Activated T-helper 2 cell treated with anti-CD3 and anti-CD28 coated beads, Interferon-gamma antibody, Interleukin-2, Interleukin-4, amounts not matched to agents 10 μg/mL and 5 μg/mL and 100 μg/mL, durations not matched to agents 14 hours and 24 hours and 36 hours (primary cell): Measurements from ENCODE around the gene APOL1. TPM values are rescaled to one million over a fixed set of nuclear protein-coding genes. Genes with fewer than 3 reads are reported as not detected.

ENCODE experiments used
- DNase-seq: peaks from one replicate; pipeline ENCODE4 v3.0.0; 2021; ENCODE audit warnings: low spot score
- H3K27ac Mint-ChIP-seq: one replicate; pipeline ENCODE4 v1.8.0; 2021; ENCODE audit warnings: mixed read lengths
- H3K27me3 Mint-ChIP-seq: one replicate; pipeline ENCODE4 v1.8.0; 2021; ENCODE audit warnings: low read depth, mixed read lengths
- H3K36me3 Mint-ChIP-seq: one replicate; pipeline ENCODE4 v1.8.0; 2021; ENCODE audit warnings: low read depth, mixed read lengths
- H3K4me1 Mint-ChIP-seq: one replicate; pipeline ENCODE4 v1.8.0; 2021; ENCODE audit warnings: low read depth, mixed read lengths
- H3K4me3 Mint-ChIP-seq: one replicate; pipeline ENCODE4 v1.8.0; 2021; ENCODE audit warnings: low read depth, mild to moderate bottlenecking, moderate library complexity, mixed read lengths
- H3K9me3 Mint-ChIP-seq: one replicate; pipeline ENCODE4 v1.8.0; 2021; ENCODE audit warnings: mixed read lengths
- intact Hi-C: fragments of 100-400 bp; cut with micrococcal nuclease; formaldehyde crosslinking; loops from one replicate; pipeline ENCODE4 v1.15.1; 2023
- total RNA-seq: library from RNA; stranded (reverse); gene quantifications from 2 replicates; pipeline ENCODE4 v1.2.3, GENCODE V29; 2022

The APOL1 gene
- total RNA-seq, 1 donor from 2014 or later = 31.5 TPM

DNA sequence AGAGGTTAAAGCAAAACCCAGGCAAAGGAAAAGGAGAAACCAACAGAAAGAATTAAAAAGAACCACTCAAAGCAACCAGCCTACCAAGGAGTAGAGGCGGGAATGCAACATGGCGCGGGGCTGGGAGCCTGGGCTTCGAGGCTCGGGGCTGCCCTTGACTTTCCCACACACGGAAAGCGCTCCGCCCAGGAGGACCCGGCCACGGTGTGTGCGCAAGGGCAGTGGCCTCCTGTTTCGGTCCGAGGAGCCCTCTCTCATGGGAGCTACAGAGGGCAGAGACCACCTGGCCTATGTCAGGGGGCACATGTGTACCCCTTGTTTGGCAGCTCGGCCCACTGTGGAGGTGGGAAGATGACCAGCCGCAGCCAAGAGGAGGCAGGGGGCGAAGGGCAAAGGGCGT lies 55.9 kb downstream of the APOL1 start:
- intact Hi-C loops = no loop called here
- peaks cover 73% of the 10 kb centered on the region for H3K36me3 Mint-ChIP-seq
- no peak overlapping the region for H3K27ac Mint-ChIP-seq
- H3K9me3 Mint-ChIP-seq = no peaks in the 10 kb centered on the region
- no peaks in the 10 kb centered on the region for H3K4me1 Mint-ChIP-seq
- no peak for DNase-seq
- no peak overlapping the region for H3K4me3 Mint-ChIP-seq
- no peaks in the 10 kb centered on the region for H3K27me3 Mint-ChIP-seq

DNA sequence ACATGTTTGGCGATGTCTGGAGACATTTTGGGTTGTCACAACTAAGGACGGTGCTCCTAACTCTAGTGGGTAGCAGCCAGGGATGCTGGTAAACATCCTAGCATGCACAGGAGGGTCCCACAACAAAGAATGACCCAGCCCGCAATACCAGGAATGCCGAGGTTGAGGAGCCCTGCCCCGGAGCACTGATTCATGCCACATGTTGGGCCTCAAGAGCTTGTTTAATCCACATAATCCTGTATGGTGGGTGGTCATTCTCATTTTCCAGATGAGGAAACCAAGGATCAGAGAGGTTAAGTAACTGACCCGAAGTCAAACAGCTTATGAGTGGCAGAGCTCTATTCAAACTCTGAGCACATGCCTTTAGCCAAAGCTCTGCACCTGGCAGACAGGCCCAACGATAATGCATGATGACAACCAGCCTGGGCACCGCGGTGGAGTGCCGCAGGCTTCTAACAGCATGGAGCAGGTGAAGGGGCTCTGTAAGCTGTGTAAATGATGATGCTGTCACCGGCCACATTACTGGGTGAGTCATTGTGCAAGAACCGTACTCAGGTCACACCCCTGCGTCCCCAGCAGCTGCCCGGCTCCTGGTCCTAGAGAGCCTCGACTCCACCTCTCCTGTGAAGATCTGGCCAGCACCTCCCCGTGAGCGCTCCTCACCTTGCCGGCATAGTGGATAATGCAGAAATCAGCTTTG lies 58.6 kb downstream of the APOL1 start:
- intact Hi-C loops = no loop called here
- peaks cover 69% of the 10 kb centered on the region for H3K36me3 Mint-ChIP-seq
- H3K27ac Mint-ChIP-seq = no peak overlapping the region
- no peak for DNase-seq
- no peaks in the 10 kb centered on the region for H3K4me1 Mint-ChIP-seq
- H3K9me3 Mint-ChIP-seq = no peaks in the 10 kb centered on the region
- no peak overlapping the region for H3K4me3 Mint-ChIP-seq
- no peaks in the 10 kb centered on the region for H3K27me3 Mint-ChIP-seq

DNA sequence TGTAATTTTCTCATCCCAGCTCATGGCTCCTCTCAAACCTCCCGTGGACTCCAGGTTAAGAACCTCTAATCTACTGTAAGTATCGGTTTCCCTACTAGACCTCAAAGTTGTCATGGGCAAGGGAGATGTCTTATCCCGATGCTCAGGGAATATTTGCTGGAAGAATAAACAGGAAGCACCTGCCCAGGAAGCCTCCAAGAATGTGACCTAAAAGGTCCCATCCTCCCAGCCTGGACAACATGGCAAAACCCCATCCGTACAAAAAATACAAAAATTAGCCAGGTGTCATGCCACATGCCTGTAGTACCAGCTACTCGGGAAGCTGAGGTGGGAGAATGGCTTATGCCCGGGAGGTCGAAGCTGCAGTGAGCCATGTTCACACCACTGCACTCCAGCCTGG lies 62.4 kb downstream of the APOL1 start:
- H3K27me3 Mint-ChIP-seq = no peaks in the 10 kb centered on the region
- intact Hi-C loops = no loop called here
- no peaks in the 10 kb centered on the region for H3K9me3 Mint-ChIP-seq
- H3K4me1 Mint-ChIP-seq = peaks cover 2% of the 10 kb centered on the region
- H3K4me3 Mint-ChIP-seq = no peak overlapping the region
- DNase-seq = no peak
- no peak overlapping the region for H3K27ac Mint-ChIP-seq
- H3K36me3 Mint-ChIP-seq = peaks cover 81% of the 10 kb centered on the region

DNA sequence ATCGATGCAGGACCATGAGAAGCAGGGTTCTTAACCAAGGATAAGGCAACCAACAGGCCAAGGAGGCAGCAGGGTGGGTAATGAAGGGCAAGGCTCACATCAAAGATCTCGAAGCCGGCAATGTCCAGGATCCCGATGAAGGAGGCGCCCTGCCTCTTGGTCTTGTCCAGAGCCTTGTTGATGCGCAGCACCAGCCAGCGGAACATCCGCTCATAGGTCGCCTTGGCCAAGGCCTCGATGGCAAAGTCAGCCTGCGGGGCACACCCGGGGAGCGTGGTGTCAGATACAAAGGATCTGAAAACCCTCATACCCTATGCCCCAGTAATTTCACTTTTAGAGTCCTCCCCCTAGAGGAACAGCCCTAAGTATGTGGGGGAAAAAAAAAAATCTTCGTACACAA lies 63.5 kb downstream of the APOL1 start:
- Mint-ChIP-seq H3K4me1 (peaks cover 2% of the 10 kb centered on the region), H3K27ac (no peak overlapping the region), H3K36me3 (peaks cover 81% of the 10 kb centered on the region), H3K4me3 (no peak overlapping the region), H3K9me3 (no peaks in the 10 kb centered on the region), H3K27me3 (no peaks in the 10 kb centered on the region)
- intact Hi-C loops = no loop called here
- no peak for DNase-seq

Other genes with a start within 250 kb of the APOL1 start
- 3.2 and 3.5 TPM in 2 replicates for gene RBFOX2, start 224.3 kb upstream of the APOL1 start, total RNA-seq
- 35.6 and 48.3 TPM in 2 replicates for gene APOL3, start 92.4 kb upstream of the APOL1 start, total RNA-seq
- gene APOL4, start 51.3 kb upstream of the APOL1 start, total RNA-seq = 0.48 and 0.52 TPM in 2 replicates
- gene APOL2, start 13.6 kb upstream of the APOL1 start, total RNA-seq = 54.7 and 55.4 TPM in 2 replicates
- 619 and 645 TPM in 2 replicates for gene MYH9, start 134.8 kb downstream of the APOL1 start, total RNA-seq
- 94.0 and 95.1 TPM in 2 replicates for gene TXN2, start 228.5 kb downstream of the APOL1 start, total RNA-seq